ENCODE measurements around the gene DTNBP1.

The DTNBP1 gene

DNA sequence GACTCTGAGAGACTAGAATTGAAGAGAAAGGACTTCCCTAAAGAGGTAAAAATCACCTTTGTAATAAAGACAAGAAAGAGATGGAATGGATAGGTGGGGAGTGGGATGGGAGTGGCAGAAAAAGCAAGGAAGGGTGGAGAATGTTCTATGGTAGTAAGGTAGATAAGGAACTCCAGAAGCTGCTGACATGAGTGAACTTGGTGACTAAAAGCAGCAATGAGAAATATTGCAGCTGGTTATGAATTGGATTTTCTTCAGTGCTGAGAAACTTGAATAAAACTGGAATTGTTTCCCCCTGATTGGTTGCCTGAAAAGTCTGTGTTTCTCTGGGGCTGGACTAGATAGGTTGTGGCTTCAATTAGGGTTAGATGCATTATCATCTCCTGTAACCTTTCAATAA lies 15.7 kb upstream of the DTNBP1 start:
- Histone ChIP-seq H3K4me3 (ENCODE audit: low read length) (no peak overlapping the region), H3K36me3 (ENCODE audit: control insufficient read depth, low read length) (no peaks in the 10 kb centered on the region), H3K4me1 (ENCODE audit: control insufficient read depth, low read length) (peaks cover 25% of the 10 kb centered on the region), H3K9me3 (ENCODE audit: control insufficient read depth, insufficient read depth, low read length) (no peaks in the 10 kb centered on the region), H3K9me2 (replicated peaks; ENCODE audit: control insufficient read depth, low read length) (no peaks in the 10 kb centered on the region), H4K20me1 (ENCODE audit: control insufficient read depth, insufficient read depth, low read depth, low read length) (no peaks in the 10 kb centered on the region), H3K27me3 (ENCODE audit: control insufficient read depth, low read length) (no peaks in the 10 kb centered on the region), H3K27ac (ENCODE audit: low read depth, low read length) (no peak overlapping the region), H3K79me2 (ENCODE audit: control insufficient read depth, low read length) (no peaks in the 10 kb centered on the region), H3F3A (ENCODE audit: control insufficient read depth, insufficient read depth) (no peaks in the 10 kb centered on the region), H3K4me2 (ENCODE audit: low read length) (no peak overlapping the region)
- TF ChIP-seq EZH2phosphoT487 (IDR thresholded peaks at IDR 0.05; ENCODE audit: borderline replicate concordance, low read length): no peak
- TF ChIP-seq, protein P1, sequence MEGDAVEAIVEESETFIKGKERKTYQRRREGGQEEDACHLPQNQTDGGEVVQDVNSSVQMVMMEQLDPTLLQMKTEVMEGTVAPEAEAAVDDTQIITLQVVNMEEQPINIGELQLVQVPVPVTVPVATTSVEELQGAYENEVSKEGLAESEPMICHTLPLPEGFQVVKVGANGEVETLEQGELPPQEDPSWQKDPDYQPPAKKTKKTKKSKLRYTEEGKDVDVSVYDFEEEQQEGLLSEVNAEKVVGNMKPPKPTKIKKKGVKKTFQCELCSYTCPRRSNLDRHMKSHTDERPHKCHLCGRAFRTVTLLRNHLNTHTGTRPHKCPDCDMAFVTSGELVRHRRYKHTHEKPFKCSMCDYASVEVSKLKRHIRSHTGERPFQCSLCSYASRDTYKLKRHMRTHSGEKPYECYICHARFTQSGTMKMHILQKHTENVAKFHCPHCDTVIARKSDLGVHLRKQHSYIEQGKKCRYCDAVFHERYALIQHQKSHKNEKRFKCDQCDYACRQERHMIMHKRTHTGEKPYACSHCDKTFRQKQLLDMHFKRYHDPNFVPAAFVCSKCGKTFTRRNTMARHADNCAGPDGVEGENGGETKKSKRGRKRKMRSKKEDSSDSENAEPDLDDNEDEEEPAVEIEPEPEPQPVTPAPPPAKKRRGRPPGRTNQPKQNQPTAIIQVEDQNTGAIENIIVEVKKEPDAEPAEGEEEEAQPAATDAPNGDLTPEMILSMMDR (IDR thresholded peaks at IDR 0.05; ENCODE audit: low read depth, low read length, poor library complexity, severe bottlenecking): no peak

DNA sequence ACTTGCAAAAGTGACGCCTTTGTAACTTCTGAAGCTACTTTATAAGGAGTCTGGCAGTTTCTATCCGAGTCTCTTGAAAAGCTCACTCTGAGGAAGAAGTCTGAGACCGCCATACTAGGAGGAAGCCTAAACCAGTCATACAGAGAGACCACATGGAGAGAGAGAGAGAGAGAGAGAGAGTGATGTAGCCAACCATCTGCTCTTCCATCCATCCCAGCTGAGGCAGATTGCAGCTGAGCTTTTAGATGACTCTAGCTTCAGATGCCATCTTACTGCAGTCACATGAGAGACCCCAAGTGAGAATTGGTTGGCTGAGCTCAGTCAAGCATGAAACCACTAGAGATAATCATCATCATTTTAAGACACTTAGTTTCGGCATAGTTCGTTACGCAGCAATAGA lies 15.0 kb upstream of the DTNBP1 start:
- Histone ChIP-seq H3K4me3 (ENCODE audit: low read length) (no peak overlapping the region), H3K36me3 (ENCODE audit: control insufficient read depth, low read length) (no peaks in the 10 kb centered on the region), H3K4me1 (ENCODE audit: control insufficient read depth, low read length) (peaks cover 18% of the 10 kb centered on the region), H4K20me1 (ENCODE audit: control insufficient read depth, insufficient read depth, low read depth, low read length) (no peaks in the 10 kb centered on the region), H3F3A (ENCODE audit: control insufficient read depth, insufficient read depth) (no peaks in the 10 kb centered on the region), H3K9me3 (ENCODE audit: control insufficient read depth, insufficient read depth, low read length) (no peaks in the 10 kb centered on the region), H3K9me2 (replicated peaks; ENCODE audit: control insufficient read depth, low read length) (no peaks in the 10 kb centered on the region), H3K4me2 (ENCODE audit: low read length) (no peak overlapping the region), H3K27me3 (ENCODE audit: control insufficient read depth, low read length) (no peaks in the 10 kb centered on the region), H3K27ac (ENCODE audit: low read depth, low read length) (no peak overlapping the region), H3K79me2 (ENCODE audit: control insufficient read depth, low read length) (no peaks in the 10 kb centered on the region)
- TF ChIP-seq, protein P1 (IDR thresholded peaks at IDR 0.05; ENCODE audit: low read depth, low read length, poor library complexity, severe bottlenecking): no peak
- no peak for TF ChIP-seq EZH2phosphoT487 (IDR thresholded peaks at IDR 0.05; ENCODE audit: borderline replicate concordance, low read length)

- Histone ChIP-seq H3K4me2 (ENCODE audit: low read length) (no peak overlapping the region), H3K27me3 (ENCODE audit: control insufficient read depth, low read length) (no peaks in the 10 kb centered on the region; the same call in 1 of the 2 replicates), H3K9me2 (replicated peaks; ENCODE audit: control insufficient read depth, low read length) (no peaks in the 10 kb centered on the region), H4K20me1 (ENCODE audit: control insufficient read depth, insufficient read depth, low read depth, low read length) (no peaks in the 10 kb centered on the region), H3K27ac (ENCODE audit: low read depth, low read length) (no peak overlapping the region), H3K9me3 (ENCODE audit: control insufficient read depth, insufficient read depth, low read length) (no peaks in the 10 kb centered on the region), H3K4me1 (ENCODE audit: control insufficient read depth, low read length) (peaks cover 13% of the 10 kb centered on the region), H3K36me3 (ENCODE audit: control insufficient read depth, low read length) (no peaks in the 10 kb centered on the region), H3K79me2 (ENCODE audit: control insufficient read depth, low read length) (no peaks in the 10 kb centered on the region), H3F3A (ENCODE audit: control insufficient read depth, insufficient read depth) (no peaks in the 10 kb centered on the region), H3K4me3 (ENCODE audit: low read length) (no peak overlapping the region)
- TF ChIP-seq EZH2phosphoT487 (IDR thresholded peaks at IDR 0.05; ENCODE audit: borderline replicate concordance, low read length): no peak
Measured at GRCh38 chr6:15675536-15676220, 12.8 kb upstream of the DTNBP1 start.

- Histone ChIP-seq H3K36me3 (ENCODE audit: control insufficient read depth, low read length) (no peaks in the 10 kb centered on the region), H3K79me2 (ENCODE audit: control insufficient read depth, low read length) (no peaks in the 10 kb centered on the region), H4K20me1 (ENCODE audit: control insufficient read depth, insufficient read depth, low read depth, low read length) (no peaks in the 10 kb centered on the region), H3K9me3 (ENCODE audit: control insufficient read depth, insufficient read depth, low read length) (no peaks in the 10 kb centered on the region), H3K9me2 (replicated peaks; ENCODE audit: control insufficient read depth, low read length) (no peaks in the 10 kb centered on the region), H3K27me3 (ENCODE audit: control insufficient read depth, low read length) (no peaks in the 10 kb centered on the region; the same call in 1 of the 2 replicates), H3K4me2 (ENCODE audit: low read length) (no peak overlapping the region), H3F3A (ENCODE audit: control insufficient read depth, insufficient read depth) (no peaks in the 10 kb centered on the region), H3K4me3 (ENCODE audit: low read length) (no peak overlapping the region), H3K27ac (ENCODE audit: low read depth, low read length) (no peak overlapping the region), H3K4me1 (ENCODE audit: control insufficient read depth, low read length) (peaks cover 13% of the 10 kb centered on the region)
- TF ChIP-seq, protein P1 (IDR thresholded peaks at IDR 0.05; ENCODE audit: low read depth, low read length, poor library complexity, severe bottlenecking): no peak
- no peak for TF ChIP-seq EZH2phosphoT487 (IDR thresholded peaks at IDR 0.05; ENCODE audit: borderline replicate concordance, low read length)
Measured at GRCh38 chr6:15674690-15675386, 12.0 kb upstream of the DTNBP1 start.
